ENCODE measurements around the gene TESMIN. TPM values are rescaled to one million over a fixed set of nuclear protein-coding genes. Genes with fewer than 3 reads are reported as not detected.

Gene TESMIN
- total RNA-seq, 4 donors from 2014 or later: 1.00 to 7.5 (median 4.2) TPM

- Histone ChIP-seq H3K9me3 (no peaks in the 10 kb centered on the region), H3K36me3 (no peaks in the 10 kb centered on the region), H3K4me3 (no peak overlapping the region), H3K4me1 (no peaks in the 10 kb centered on the region), H3K27me3 (no peaks in the 10 kb centered on the region), H3K27ac (no peak overlapping the region)
- intact Hi-C loops (cut with DNase I; ENCODE audit: low total_unique reads) (no loop called here), in situ Hi-C loops (cut with MboI; ENCODE audit: low pct_ligation_motif_present in 1 of 4, low pct_unique_long_range_greater_than_20kb in 1 of 4, low sequenced_read_pairs in 3 of 4) (no loop called here)
- TF ChIP-seq POLR2AphosphoS5 (IDR thresholded peaks at IDR 0.05) (no peak), POLR2A (IDR thresholded peaks at IDR 0.05) (no peak)
- WGBS, 2 donors (ENCODE audit: low coverage in 1 of 2): 84 to 94% methylated on average over 8 of the region's 8 CpGs
- no peak for DNase-seq
Measured at GRCh38 chr11:68711114-68711513, 40.2 kb downstream of the TESMIN start.

- Histone ChIP-seq H3K27me3 (no peaks in the 10 kb centered on the region), H3K4me1 (no peaks in the 10 kb centered on the region), H3K36me3 (no peaks in the 10 kb centered on the region), H3K27ac (no peak overlapping the region), H3K9me3 (no peaks in the 10 kb centered on the region), H3K4me3 (no peak overlapping the region)
- DNase-seq: no peak
- in situ Hi-C loops (cut with MboI; ENCODE audit: low pct_ligation_motif_present in 1 of 4, low pct_unique_long_range_greater_than_20kb in 1 of 4, low sequenced_read_pairs in 3 of 4) (no loop called here), intact Hi-C loops (cut with DNase I; ENCODE audit: low total_unique reads) (no loop called here)
- 84 to 86% methylated on average over 10 to 11 of the region's 11 CpGs for WGBS, 2 donors (ENCODE audit: low coverage in 1 of 2)
- TF ChIP-seq POLR2A (IDR thresholded peaks at IDR 0.05) (no peak), CTCF (IDR thresholded peaks at IDR 0.05) (no peak), EP300 (IDR thresholded peaks at IDR 0.05; ENCODE audit: low read depth) (no peak), POLR2AphosphoS5 (IDR thresholded peaks at IDR 0.05) (no peak)
Measured at GRCh38 chr11:68710409-68710808, 40.9 kb downstream of the TESMIN start.

- no peak for TF ChIP-seq EP300 (IDR thresholded peaks at IDR 0.05; ENCODE audit: low read depth)
- no peak for TF ChIP-seq CTCF (IDR thresholded peaks at IDR 0.05)
- TF ChIP-seq POLR2A (IDR thresholded peaks at IDR 0.05): no peak
- TF ChIP-seq POLR2AphosphoS5 (IDR thresholded peaks at IDR 0.05): no peak
- H3K9me3 ChIP-seq: no peaks in the 10 kb centered on the region
- WGBS, 2 donors (ENCODE audit: low coverage in 1 of 2): 80 to 96% methylated on average over 7 to 12 of the region's 12 CpGs
- no peak overlapping the region for H3K4me3 ChIP-seq
- in situ Hi-C loops (cut with MboI; ENCODE audit: low pct_ligation_motif_present in 1 of 4, low pct_unique_long_range_greater_than_20kb in 1 of 4, low sequenced_read_pairs in 3 of 4): no loop called here
- no peak overlapping the region for H3K27ac ChIP-seq
- DNase-seq: no peak
- no peaks in the 10 kb centered on the region for H3K27me3 ChIP-seq
- no peaks in the 10 kb centered on the region for H3K36me3 ChIP-seq
- intact Hi-C loops (cut with DNase I; ENCODE audit: low total_unique reads): no loop called here
- no peaks in the 10 kb centered on the region for H3K4me1 ChIP-seq
Measured at GRCh38 chr11:68709062-68709461, 42.3 kb downstream of the TESMIN start.

- Histone ChIP-seq H3K27me3 (peaks cover 3% of the 10 kb centered on the region), H3K36me3 (no peaks in the 10 kb centered on the region), H3K4me1 (no peaks in the 10 kb centered on the region), H3K27ac (no peak overlapping the region), H3K4me3 (no peak overlapping the region), H3K9me3 (no peaks in the 10 kb centered on the region)
- DNase-seq: no peak
- intact Hi-C loops (cut with DNase I; ENCODE audit: low total_unique reads): no loop called here
- 91% methylated on average over 7 of the region's 7 CpGs; no CpG with 5 or more reads in 1 of the 2 donors for WGBS, 2 donors (ENCODE audit: low coverage in 1 of 2)
- in situ Hi-C loops (cut with MboI; ENCODE audit: low pct_ligation_motif_present in 1 of 4, low pct_unique_long_range_greater_than_20kb in 1 of 4, low sequenced_read_pairs in 3 of 4): no loop called here
- TF ChIP-seq EP300 (IDR thresholded peaks at IDR 0.05; ENCODE audit: low read depth): no peak
- TF ChIP-seq POLR2AphosphoS5 (IDR thresholded peaks at IDR 0.05): no peak
- TF ChIP-seq POLR2A (IDR thresholded peaks at IDR 0.05): no peak
- no peak for TF ChIP-seq CTCF (IDR thresholded peaks at IDR 0.05)
Measured at GRCh38 chr11:68707527-68707926, 43.8 kb downstream of the TESMIN start.

- Histone ChIP-seq H3K36me3 (no peaks in the 10 kb centered on the region), H3K27me3 (peaks cover 14% of the 10 kb centered on the region), H3K4me3 (no peak overlapping the region), H3K27ac (no peak overlapping the region), H3K4me1 (no peaks in the 10 kb centered on the region), H3K9me3 (no peaks in the 10 kb centered on the region)
- in situ Hi-C loops (cut with MboI; ENCODE audit: low pct_ligation_motif_present in 1 of 4, low pct_unique_long_range_greater_than_20kb in 1 of 4, low sequenced_read_pairs in 3 of 4): no loop called here
- no peak for DNase-seq
- intact Hi-C loops (cut with DNase I; ENCODE audit: low total_unique reads): no loop called here
- WGBS, 2 donors (ENCODE audit: low coverage in 1 of 2): 62% methylated on average over 4 to 14 of the region's 16 CpGs
- TF ChIP-seq EP300 (IDR thresholded peaks at IDR 0.05; ENCODE audit: low read depth): no peak
- no peak for TF ChIP-seq POLR2AphosphoS5 (IDR thresholded peaks at IDR 0.05)
- no peak for TF ChIP-seq CTCF (IDR thresholded peaks at IDR 0.05)
- no peak for TF ChIP-seq POLR2A (IDR thresholded peaks at IDR 0.05)
Measured at GRCh38 chr11:68704887-68705286, 46.4 kb downstream of the TESMIN start.

All from transverse colon (tissue), 4 donors.